BJ (cell line): ENCODE data around the gene APEH. TPM values are rescaled to one million over a fixed set of nuclear protein-coding genes. Genes with fewer than 3 reads are reported as not detected.

Experiments
- CTCF ChIA-PET: fragments of 350-600 bp; formaldehyde crosslinking; extraction: SDS; loops from one replicate; lab custom pipeline; 2021; ENCODE audit warnings: antibody characterized with exemption, inconsistent platforms; lab: Yijun Ruan, JAX
- POLR2A ChIA-PET: fragments of 300-600 bp; sonication (Branson Sonifier 250); formaldehyde crosslinking; extraction: SDS; loops from one replicate; lab custom pipeline; 2021; ENCODE audit warnings: antibody characterized with exemption; lab: Charles Lee
- DNase-seq: peaks from one replicate; pipeline ENCODE4 v3.0.0-alpha.2; 2011; ENCODE audit warnings: low read depth
- H3K27me3 ChIP-seq: 2 replicates; pipeline ENCODE4 v1.6.0; 2011; ENCODE audit warnings: low read length; ENCODE audit not compliant: control insufficient read depth, insufficient read depth
- H3K36me3 ChIP-seq: 2 replicates; pipeline ENCODE4 v1.5.1; 2011; ENCODE audit warnings: low read length; ENCODE audit not compliant: control insufficient read depth, insufficient read depth
- H3K4me3 ChIP-seq: 2 replicates; pipeline ENCODE4 v1.5.1; 2011; ENCODE audit warnings: low read depth, mild to moderate bottlenecking, control low read depth, low read length
- polyA plus RNA-seq: library from polyadenylated mRNA; depleted of rRNA; stranded (reverse); fragments of >200 nt; gene quantifications from 2 replicates; pipeline ENCODE4 v1.2.3, GENCODE V29; 2011
- TF ChIP-seq, protein P1 (sequence below): IDR thresholded peaks from 2 replicates; pipeline ENCODE4 v1.5.1; 2011; ENCODE audit warnings: low read depth, mild to moderate bottlenecking, control low read depth, inconsistent platforms, low read length, moderate library complexity; ENCODE audit not compliant: insufficient read depth

APEH gene
- polyA plus RNA-seq, 1 experiment, result 165 TPM

DNA sequence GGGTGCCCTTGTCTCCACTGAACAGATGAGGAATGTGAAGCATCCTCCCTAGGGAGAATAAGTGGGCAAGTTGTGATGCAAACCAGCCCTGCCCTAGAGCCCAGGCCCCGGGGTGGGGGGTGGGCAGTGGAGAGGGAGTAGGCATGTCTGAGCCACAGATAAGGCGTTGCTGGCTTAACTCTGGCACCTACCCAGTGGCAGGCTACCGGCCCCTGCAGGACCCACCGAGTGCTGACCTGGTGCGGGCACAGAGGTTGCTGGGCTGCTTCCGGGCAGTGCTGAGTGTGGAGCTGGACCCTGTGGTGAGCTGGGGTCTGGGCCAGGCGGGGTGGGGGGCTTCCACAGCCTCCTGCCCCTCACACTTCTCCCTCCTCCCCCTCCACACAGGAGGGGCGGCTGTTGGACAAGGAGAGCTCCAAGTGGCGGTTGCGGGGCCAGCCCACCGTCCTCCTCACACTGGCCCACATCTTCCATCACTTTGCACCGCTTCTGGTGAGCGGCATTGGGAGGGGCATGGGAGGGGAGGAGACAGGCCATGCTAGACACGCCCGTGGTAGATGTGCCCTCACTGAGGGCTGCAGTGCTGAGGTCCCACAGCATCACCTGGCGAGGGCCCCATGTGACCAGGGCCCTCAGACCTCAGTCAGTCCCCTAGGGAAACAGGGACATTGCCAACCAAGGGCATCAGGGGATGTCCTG, 25.3 kb downstream of the APEH start:
- CTCF ChIA-PET, result interaction anchor here (1.9 kb wide), 1 partner anchor 18 kb away, joined by 6 read pairs; no protein-coding TSS in a partner anchor
- TF ChIP-seq, protein P1, sequence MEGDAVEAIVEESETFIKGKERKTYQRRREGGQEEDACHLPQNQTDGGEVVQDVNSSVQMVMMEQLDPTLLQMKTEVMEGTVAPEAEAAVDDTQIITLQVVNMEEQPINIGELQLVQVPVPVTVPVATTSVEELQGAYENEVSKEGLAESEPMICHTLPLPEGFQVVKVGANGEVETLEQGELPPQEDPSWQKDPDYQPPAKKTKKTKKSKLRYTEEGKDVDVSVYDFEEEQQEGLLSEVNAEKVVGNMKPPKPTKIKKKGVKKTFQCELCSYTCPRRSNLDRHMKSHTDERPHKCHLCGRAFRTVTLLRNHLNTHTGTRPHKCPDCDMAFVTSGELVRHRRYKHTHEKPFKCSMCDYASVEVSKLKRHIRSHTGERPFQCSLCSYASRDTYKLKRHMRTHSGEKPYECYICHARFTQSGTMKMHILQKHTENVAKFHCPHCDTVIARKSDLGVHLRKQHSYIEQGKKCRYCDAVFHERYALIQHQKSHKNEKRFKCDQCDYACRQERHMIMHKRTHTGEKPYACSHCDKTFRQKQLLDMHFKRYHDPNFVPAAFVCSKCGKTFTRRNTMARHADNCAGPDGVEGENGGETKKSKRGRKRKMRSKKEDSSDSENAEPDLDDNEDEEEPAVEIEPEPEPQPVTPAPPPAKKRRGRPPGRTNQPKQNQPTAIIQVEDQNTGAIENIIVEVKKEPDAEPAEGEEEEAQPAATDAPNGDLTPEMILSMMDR, result no peak
- POLR2A ChIA-PET, result no interaction called here
- H3K36me3 ChIP-seq, result peaks cover 33% of the 10 kb centered on the region
- no peaks in the 10 kb centered on the region for H3K27me3 ChIP-seq
- no peak for DNase-seq
- H3K4me3 ChIP-seq, result no peak overlapping the region

- Histone ChIP-seq H3K36me3 (peaks cover 38% of the 10 kb centered on the region), H3K27me3 (no peaks in the 10 kb centered on the region), H3K4me3 (no peak overlapping the region)
- ChIA-PET CTCF (interaction anchor here (1.5 to 4.9 kb wide), 3 partner anchors 12 to 139 kb away, joined by 6 to 31 read pairs (median 9); no protein-coding TSS in a partner anchor), POLR2A (no interaction called here)
- TF ChIP-seq, protein P1, result no peak
- DNase-seq, result no peak
These were observed 25.9 kb downstream of the APEH start for GRCh38 chr3:49700014-49700413.

GRCh38 chr3:49700453-49701128, 26.4 kb downstream of the APEH start:
- TF ChIP-seq, protein P1, result 0 out of 2 replicates have a peak, but pooled peaks have one; percentile 5
- H3K36me3 ChIP-seq, result peaks cover 42% of the 10 kb centered on the region
- CTCF ChIA-PET, result interaction anchor here (0.6 to 4.9 kb wide), 15 partner anchors 8 to 864 kb away, joined by 3 to 31 read pairs (median 5); partner anchors contain the start of genes AMIGO3, INKA1, MST1 and RNF123
- no peak overlapping the region for H3K4me3 ChIP-seq
- no peak for DNase-seq
- POLR2A ChIA-PET, result no interaction called here
- no peaks in the 10 kb centered on the region for H3K27me3 ChIP-seq

- peaks cover 47% of the 10 kb centered on the region for H3K36me3 ChIP-seq
- ChIA-PET POLR2A (no interaction called here), CTCF (interaction anchor here (0.6 to 4.9 kb wide), 17 partner anchors 9 to 865 kb away, joined by 3 to 31 read pairs (median 5); partner anchors contain the start of genes AMIGO3, INKA1, MST1 and RNF123)
- TF ChIP-seq, protein P1, result peak; percentile 68
- no peak for DNase-seq
- H3K27me3 ChIP-seq, result no peaks in the 10 kb centered on the region
- no peak overlapping the region for H3K4me3 ChIP-seq
These were observed 27.4 kb downstream of the APEH start for GRCh38 chr3:49701388-49702077.
